Measurements from ENCODE around the gene LHX2.

DNA sequence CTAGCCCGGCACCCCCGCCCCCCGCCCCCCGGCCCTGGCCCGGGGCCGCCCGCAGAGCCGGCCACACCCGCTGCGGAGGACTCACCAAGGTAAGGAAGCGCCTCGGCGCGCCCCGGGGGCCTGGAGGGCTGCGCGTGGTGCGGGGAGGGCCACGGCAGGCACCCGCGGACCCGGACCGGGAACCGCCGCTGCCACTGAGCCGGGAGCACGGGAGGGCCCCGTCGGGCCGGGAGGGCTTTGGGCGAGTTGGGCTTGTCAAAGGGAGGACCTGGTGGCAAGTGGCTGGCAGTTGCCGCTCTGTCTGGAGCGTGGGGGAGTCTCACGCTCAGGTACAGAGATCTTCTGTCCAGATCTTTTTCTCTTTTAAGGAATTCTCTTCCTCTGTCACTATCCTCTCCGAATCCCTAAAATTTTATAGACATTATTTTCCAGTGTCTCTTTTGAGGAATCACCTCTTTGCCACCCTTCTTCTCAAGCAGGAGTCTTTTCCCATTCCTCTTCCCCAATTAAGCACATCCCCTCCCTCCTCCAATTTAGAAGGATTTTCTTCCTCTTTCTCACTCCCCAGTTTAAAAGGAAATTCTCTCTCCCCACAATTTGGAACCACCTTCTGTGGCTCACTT, 11.3 kb upstream of the LHX2 start:
- TF ChIP-seq, protein P1, sequence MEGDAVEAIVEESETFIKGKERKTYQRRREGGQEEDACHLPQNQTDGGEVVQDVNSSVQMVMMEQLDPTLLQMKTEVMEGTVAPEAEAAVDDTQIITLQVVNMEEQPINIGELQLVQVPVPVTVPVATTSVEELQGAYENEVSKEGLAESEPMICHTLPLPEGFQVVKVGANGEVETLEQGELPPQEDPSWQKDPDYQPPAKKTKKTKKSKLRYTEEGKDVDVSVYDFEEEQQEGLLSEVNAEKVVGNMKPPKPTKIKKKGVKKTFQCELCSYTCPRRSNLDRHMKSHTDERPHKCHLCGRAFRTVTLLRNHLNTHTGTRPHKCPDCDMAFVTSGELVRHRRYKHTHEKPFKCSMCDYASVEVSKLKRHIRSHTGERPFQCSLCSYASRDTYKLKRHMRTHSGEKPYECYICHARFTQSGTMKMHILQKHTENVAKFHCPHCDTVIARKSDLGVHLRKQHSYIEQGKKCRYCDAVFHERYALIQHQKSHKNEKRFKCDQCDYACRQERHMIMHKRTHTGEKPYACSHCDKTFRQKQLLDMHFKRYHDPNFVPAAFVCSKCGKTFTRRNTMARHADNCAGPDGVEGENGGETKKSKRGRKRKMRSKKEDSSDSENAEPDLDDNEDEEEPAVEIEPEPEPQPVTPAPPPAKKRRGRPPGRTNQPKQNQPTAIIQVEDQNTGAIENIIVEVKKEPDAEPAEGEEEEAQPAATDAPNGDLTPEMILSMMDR (IDR thresholded peaks at IDR 0.05) = no peak
- TF ChIP-seq POLR2A (IDR thresholded peaks at IDR 0.05) = no peak

Measured in esophagus squamous epithelium (tissue), 4 donors.